PC-9 (cell line): ENCODE data around the gene PC. TPM values are rescaled to one million over a fixed set of nuclear protein-coding genes. Genes with fewer than 3 reads are reported as not detected.

ENCODE experiments used
- BruUV-seq: library from RNA; stranded (reverse); fragments of 400-500 nt; replicated peaks from 2 replicates; lab custom pipeline; 2021; lab: Mats Ljungman, UMichigan
- CTCF ChIA-PET: fragments of 300-600 bp; sonication (Branson Sonifier 250); formaldehyde crosslinking; loops from one replicate; lab custom pipeline; 2022; ENCODE audit warnings: antibody characterized with exemption; lab: Charles Lee
- POLR2A ChIA-PET: fragments of 300-600 bp; sonication (Branson Sonifier 250); formaldehyde crosslinking; loops from one replicate; lab custom pipeline; 2022; ENCODE audit warnings: antibody characterized with exemption; ENCODE audit not compliant: unreplicated experiment; lab: Charles Lee
- DNase-seq, 2 experiments: peaks; one replicate each; pipeline versions ENCODE4 v3.0.0 to v3.0.0-alpha.2; 2015 to 2022; ENCODE audit warnings: mixed read lengths in 1 of 2
- H2AFZ ChIP-seq: fragments of 200-600 bp; sonication (generic); 2 replicates; pipeline ENCODE4 v1.8.1; 2017; ENCODE audit warnings: antibody characterized with exemption
- H3F3A ChIP-seq: fragments of 200-600 bp; sonication (generic); 2 replicates; pipeline ENCODE4 v1.8.1; 2017; ENCODE audit warnings: antibody characterized with exemption, mild to moderate bottlenecking, low read depth; ENCODE audit not compliant: insufficient read depth
- H3K27ac ChIP-seq: fragments of 200-600 bp; sonication (generic); 2 replicates; pipeline ENCODE4 v1.6.1; 2016; ENCODE audit warnings: mixed run types
- H3K27me3 ChIP-seq: fragments of 200-600 bp; sonication (generic); 2 replicates; pipeline ENCODE4 v1.6.1; 2016; ENCODE audit warnings: low read depth, mixed run types; ENCODE audit not compliant: insufficient read depth
- H3K36me3 ChIP-seq: fragments of 200-600 bp; sonication (generic); 2 replicates; pipeline ENCODE4 v1.6.1; 2016; ENCODE audit warnings: low read depth, mixed run types
- H3K4me1 ChIP-seq: fragments of 200-600 bp; sonication (generic); replicated peaks from 2 replicates; pipeline ENCODE4 v1.6.1; 2016; ENCODE audit warnings: mixed run types; ENCODE audit not compliant: insufficient read depth
- H3K4me2 ChIP-seq: fragments of 200-600 bp; sonication (generic); 2 replicates; pipeline ENCODE4 v1.6.1; 2017; ENCODE audit warnings: mixed run types
- H3K4me3 ChIP-seq: fragments of 200-600 bp; sonication (generic); 2 replicates; pipeline ENCODE4 v1.6.1; 2016; ENCODE audit warnings: mixed run types
- H3K79me2 ChIP-seq: fragments of 200-600 bp; sonication (generic); 2 replicates; pipeline ENCODE4 v1.6.1; 2017; ENCODE audit warnings: low read depth, mixed run types
- H3K9me2 ChIP-seq: fragments of 200-600 bp; sonication (generic); 2 replicates; pipeline ENCODE4 v1.8.1; 2017; ENCODE audit warnings: mild to moderate bottlenecking; ENCODE audit not compliant: insufficient read depth
- H3K9me3 ChIP-seq: fragments of 200-600 bp; sonication (generic); 2 replicates; pipeline ENCODE4 v1.8.1; 2016; ENCODE audit warnings: low read depth; ENCODE audit not compliant: insufficient read depth
- H4K20me1 ChIP-seq: fragments of 200-600 bp; sonication (generic); 2 replicates; pipeline ENCODE4 v1.8.1; 2017; ENCODE audit not compliant: insufficient read depth
- EZH2 ChIP-seq: fragments of 200-600 bp; sonication (generic); IDR thresholded peaks from 2 replicates; pipeline ENCODE4 v1.8.0; 2017; ENCODE audit warnings: antibody characterized with exemption, low read depth
- intact Hi-C: fragments of 100-400 bp; cut with micrococcal nuclease; formaldehyde crosslinking; loops from one replicate; pipeline ENCODE4 v1.10.0; 2022; ENCODE audit not compliant: unreplicated experiment
- total RNA-seq: library from RNA; stranded (reverse); gene quantifications from 2 replicates; pipeline ENCODE4 v1.2.3, GENCODE V29; 2021
- TF ChIP-seq, protein P1 (sequence below): fragments of 200-600 bp; sonication (generic); conservative IDR thresholded peaks from 2 replicates; pipeline ENCODE4 v1.6.1; 2017; ENCODE audit warnings: mixed run types, antibody characterized with exemption, mild to moderate bottlenecking, moderate library complexity

PC gene
- total RNA-seq, 1 experiment from 2014 or later: 38.9 TPM

DNA sequence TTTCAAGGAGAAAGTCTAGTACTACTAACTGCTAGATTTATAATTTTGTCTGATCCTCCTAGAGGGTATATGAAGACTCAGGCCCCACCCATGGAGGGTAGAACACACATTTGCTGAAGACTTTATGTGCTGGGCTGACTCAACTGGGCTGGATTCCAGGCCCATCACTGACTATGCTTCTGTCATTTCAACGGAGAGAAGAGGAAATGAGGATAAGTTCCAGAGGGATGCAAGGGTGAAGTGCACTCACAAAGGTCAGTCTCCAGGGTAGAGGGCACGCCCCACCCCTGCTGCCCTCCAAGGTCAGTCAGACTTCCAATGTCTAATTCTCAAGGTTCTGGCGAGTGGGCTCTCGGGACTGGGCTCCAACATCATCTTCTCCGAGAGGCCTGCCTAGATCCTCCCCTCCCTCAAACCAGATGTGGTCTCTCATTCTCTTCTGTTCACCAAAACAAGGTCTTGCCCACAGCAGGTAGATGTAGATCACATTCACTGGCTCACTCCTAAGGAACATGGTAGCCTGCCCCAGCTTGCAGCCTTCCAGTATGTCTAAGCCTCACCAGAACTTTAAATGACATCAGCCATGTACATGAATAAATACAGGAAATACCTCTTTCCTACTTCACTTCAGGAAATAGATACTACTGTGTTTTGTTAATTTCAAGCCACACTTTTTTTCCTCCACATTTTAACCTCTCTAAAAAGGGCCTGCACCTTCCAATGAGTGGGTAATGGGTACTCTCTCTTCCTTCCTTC lies 9.7 kb upstream of the PC start:
- TF ChIP-seq EZH2: no peak
- TF ChIP-seq, protein P1, sequence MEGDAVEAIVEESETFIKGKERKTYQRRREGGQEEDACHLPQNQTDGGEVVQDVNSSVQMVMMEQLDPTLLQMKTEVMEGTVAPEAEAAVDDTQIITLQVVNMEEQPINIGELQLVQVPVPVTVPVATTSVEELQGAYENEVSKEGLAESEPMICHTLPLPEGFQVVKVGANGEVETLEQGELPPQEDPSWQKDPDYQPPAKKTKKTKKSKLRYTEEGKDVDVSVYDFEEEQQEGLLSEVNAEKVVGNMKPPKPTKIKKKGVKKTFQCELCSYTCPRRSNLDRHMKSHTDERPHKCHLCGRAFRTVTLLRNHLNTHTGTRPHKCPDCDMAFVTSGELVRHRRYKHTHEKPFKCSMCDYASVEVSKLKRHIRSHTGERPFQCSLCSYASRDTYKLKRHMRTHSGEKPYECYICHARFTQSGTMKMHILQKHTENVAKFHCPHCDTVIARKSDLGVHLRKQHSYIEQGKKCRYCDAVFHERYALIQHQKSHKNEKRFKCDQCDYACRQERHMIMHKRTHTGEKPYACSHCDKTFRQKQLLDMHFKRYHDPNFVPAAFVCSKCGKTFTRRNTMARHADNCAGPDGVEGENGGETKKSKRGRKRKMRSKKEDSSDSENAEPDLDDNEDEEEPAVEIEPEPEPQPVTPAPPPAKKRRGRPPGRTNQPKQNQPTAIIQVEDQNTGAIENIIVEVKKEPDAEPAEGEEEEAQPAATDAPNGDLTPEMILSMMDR: no peak
- Histone ChIP-seq H4K20me1 (no peaks in the 10 kb centered on the region), H3K9me3 (no peaks in the 10 kb centered on the region), H3F3A (peaks cover 40% of the 10 kb centered on the region), H3K79me2 (no peaks in the 10 kb centered on the region), H3K27me3 (no peaks in the 10 kb centered on the region), H3K36me3 (no peaks in the 10 kb centered on the region), H3K27ac (peak overlapping the region; percentile 26; the same call in 1 of the 2 replicates), H3K4me3 (no peak overlapping the region), H3K9me2 (no peaks in the 10 kb centered on the region), H3K4me2 (no peak overlapping the region), H3K4me1 (peaks cover 50% of the 10 kb centered on the region), H2AFZ (no peak overlapping the region)
- POLR2A ChIA-PET: no interaction called here
- intact Hi-C loops: no loop called here
- BruUV-seq: no TSS peak
- DNase-seq: no peak
- CTCF ChIA-PET: interaction anchor here (0.6 kb wide), 1 partner anchor 54 kb away, joined by 4 read pairs; no protein-coding TSS in a partner anchor

DNA sequence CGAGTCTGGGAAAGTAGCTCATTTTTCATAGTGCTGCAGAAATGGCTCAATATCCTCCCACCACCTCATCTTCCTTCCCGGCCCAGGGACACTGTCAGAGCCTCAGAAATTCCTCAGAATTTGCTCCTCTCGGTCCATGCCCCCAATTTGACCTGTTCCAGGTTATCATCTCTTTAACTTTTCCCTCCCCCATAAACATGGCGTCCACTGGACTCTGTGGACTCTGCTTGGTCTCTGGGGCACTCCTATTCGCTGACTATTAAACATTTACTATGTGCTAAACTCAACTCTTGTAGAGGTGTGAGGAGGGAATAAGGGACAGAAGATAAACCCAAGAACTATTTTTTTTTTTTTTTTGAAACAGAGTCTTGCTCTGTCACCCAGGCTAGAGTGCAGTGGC lies 8.2 kb upstream of the PC start:
- DNase-seq: no peak
- no peak overlapping the region for H3K4me3 ChIP-seq
- H3K27me3 ChIP-seq: no peaks in the 10 kb centered on the region
- no peaks in the 10 kb centered on the region for H4K20me1 ChIP-seq
- no peak overlapping the region for H2AFZ ChIP-seq
- no peaks in the 10 kb centered on the region for H3K79me2 ChIP-seq
- H3K9me2 ChIP-seq: no peaks in the 10 kb centered on the region
- H3K9me3 ChIP-seq: no peaks in the 10 kb centered on the region
- no peak for TF ChIP-seq EZH2
- H3K36me3 ChIP-seq: no peaks in the 10 kb centered on the region
- no TSS peak for BruUV-seq
- peaks cover 35% of the 10 kb centered on the region for H3K4me1 ChIP-seq
- no peak overlapping the region for H3K4me2 ChIP-seq
- no peak overlapping the region for H3K27ac ChIP-seq
- peaks cover 25% of the 10 kb centered on the region for H3F3A ChIP-seq
- intact Hi-C loops: no loop called here
- CTCF ChIA-PET: interaction anchor here (0.9 kb wide), 1 partner anchor 56 kb away, joined by 4 read pairs; no protein-coding TSS in a partner anchor
- POLR2A ChIA-PET: interaction anchor here (0.6 kb wide), 1 partner anchor 89 kb away, joined by 3 read pairs; no protein-coding TSS in a partner anchor

DNA sequence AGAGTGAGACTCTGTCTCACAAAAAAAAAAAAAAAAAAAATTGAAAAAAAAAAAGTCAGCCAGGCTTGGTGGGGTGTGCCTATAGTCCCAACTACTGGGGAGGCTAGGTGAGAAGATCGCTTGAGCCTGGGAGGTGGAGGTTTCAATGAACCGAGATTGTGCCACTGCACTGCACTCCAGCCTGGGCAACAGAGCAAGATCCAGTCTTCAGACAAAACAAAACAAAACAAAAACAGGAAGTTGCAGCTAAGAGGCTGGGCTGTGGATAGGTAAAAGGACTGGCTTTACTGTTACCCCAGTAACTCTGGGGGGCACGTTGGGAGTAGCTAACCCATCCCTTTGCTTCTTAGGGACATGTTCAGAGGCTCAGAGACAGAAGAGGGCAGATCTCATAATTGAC lies 6.3 kb upstream of the PC start:
- Histone ChIP-seq H3K79me2 (no peaks in the 10 kb centered on the region), H2AFZ (no peak overlapping the region), H3K9me2 (no peaks in the 10 kb centered on the region), H3K4me3 (no peak overlapping the region), H3K4me1 (peaks cover 19% of the 10 kb centered on the region), H3K4me2 (no peak overlapping the region), H3K9me3 (no peaks in the 10 kb centered on the region), H3F3A (peaks cover 9% of the 10 kb centered on the region; the same call in 1 of the 2 replicates), H3K27ac (no peak overlapping the region), H4K20me1 (no peaks in the 10 kb centered on the region), H3K27me3 (no peaks in the 10 kb centered on the region), H3K36me3 (no peaks in the 10 kb centered on the region)
- TF ChIP-seq, protein P1: no peak
- no peak for TF ChIP-seq EZH2
- POLR2A ChIA-PET: no interaction called here
- DNase-seq: no peak
- CTCF ChIA-PET: interaction anchor here (0.7 kb wide), 1 partner anchor 61 kb away, joined by 8 read pairs; no protein-coding TSS in a partner anchor
- BruUV-seq: no TSS peak
- intact Hi-C loops: no loop called here
